GM18505 (cell line): ENCODE measurements around the gene ITGA7.

Source experiments
- ATAC-seq: cut with Tn5 transposase; IDR thresholded peaks from one replicate; pipeline ENCODE4 v1.9.1; 2021; ENCODE audit not compliant: unreplicated experiment
- POLR2A ChIP-seq: IDR thresholded peaks from 4 replicates; pipeline ENCODE4 v1.6.1; 2011; ENCODE audit warnings: borderline replicate concordance; ENCODE audit not compliant: insufficient read depth, insufficient read length; ENCODE audit errors: extremely low read depth

Gene ITGA7, protein sequence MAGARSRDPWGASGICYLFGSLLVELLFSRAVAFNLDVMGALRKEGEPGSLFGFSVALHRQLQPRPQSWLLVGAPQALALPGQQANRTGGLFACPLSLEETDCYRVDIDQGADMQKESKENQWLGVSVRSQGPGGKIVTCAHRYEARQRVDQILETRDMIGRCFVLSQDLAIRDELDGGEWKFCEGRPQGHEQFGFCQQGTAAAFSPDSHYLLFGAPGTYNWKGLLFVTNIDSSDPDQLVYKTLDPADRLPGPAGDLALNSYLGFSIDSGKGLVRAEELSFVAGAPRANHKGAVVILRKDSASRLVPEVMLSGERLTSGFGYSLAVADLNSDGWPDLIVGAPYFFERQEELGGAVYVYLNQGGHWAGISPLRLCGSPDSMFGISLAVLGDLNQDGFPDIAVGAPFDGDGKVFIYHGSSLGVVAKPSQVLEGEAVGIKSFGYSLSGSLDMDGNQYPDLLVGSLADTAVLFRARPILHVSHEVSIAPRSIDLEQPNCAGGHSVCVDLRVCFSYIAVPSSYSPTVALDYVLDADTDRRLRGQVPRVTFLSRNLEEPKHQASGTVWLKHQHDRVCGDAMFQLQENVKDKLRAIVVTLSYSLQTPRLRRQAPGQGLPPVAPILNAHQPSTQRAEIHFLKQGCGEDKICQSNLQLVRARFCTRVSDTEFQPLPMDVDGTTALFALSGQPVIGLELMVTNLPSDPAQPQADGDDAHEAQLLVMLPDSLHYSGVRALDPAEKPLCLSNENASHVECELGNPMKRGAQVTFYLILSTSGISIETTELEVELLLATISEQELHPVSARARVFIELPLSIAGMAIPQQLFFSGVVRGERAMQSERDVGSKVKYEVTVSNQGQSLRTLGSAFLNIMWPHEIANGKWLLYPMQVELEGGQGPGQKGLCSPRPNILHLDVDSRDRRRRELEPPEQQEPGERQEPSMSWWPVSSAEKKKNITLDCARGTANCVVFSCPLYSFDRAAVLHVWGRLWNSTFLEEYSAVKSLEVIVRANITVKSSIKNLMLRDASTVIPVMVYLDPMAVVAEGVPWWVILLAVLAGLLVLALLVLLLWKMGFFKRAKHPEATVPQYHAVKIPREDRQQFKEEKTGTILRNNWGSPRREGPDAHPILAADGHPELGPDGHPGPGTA

DNA sequence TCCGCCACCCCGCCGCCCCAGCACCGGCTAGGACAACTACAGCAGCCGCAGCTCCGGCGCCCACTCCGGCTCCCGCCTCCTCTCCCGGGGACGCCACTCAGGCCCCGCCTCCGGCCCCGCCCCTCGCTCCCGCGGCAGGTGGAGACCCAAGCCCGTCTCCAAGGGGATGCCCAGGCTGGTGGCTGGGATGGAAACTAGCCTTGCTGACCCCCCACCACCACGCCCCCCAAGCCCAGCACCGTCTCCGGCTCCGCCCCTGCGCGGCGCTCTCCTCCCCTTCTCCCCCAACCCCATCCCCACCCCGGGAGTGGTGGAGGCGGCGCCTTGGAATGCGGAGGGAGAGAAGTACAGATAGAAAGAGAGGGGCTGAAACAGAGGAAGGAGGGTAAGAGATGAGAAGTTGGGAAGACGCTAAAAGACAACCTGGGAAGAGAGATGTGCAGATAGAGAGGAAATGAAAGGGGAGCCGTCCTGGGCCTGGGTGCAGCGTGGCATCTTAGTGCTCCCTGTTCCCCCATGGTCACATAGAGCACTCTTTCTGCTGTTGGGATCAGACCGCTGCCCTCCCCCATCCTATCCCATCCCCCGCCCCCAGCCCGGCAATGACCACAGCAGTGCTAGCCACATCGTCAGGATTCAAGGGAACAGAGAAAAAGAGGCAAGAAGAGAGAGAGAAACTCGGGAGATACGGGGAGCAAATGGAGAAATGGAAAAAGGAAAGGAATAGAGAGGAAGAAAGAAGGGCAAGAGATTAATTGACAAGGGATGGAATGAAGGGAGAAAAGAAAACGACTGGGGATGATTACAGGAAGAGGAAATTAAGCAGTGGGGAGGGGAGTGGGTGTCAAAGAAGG is at the start of gene ITGA7:
TSS of gene ITGA7 (minus strand) at position 64 of the 854 bp plus-strand sequence. CDS start 222 bp downstream, outside the sequence.
- TF ChIP-seq POLR2A = no peak
- ATAC-seq = no peak

DNA sequence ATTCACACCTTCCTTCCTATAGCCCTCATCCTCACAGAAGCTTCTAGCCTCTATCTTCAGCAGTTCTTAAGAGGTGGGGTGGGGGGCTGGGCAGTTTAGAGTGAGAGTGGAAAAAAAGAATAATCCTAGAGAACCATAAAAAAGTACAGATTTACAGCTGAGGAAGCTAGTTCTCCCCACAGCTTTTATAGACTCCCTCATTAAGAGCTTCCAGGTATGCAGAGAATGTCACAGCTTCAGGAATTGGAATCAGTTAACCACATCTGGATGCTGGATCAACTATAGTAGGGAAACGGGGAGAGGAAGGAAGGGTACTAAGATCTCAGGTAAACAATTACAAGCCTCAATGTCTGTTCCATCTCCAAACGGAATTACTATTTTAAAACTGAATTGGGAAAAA is 47.5 kb upstream of the ITGA7 start:
- no peak for ATAC-seq
- no peak for TF ChIP-seq POLR2A

DNA sequence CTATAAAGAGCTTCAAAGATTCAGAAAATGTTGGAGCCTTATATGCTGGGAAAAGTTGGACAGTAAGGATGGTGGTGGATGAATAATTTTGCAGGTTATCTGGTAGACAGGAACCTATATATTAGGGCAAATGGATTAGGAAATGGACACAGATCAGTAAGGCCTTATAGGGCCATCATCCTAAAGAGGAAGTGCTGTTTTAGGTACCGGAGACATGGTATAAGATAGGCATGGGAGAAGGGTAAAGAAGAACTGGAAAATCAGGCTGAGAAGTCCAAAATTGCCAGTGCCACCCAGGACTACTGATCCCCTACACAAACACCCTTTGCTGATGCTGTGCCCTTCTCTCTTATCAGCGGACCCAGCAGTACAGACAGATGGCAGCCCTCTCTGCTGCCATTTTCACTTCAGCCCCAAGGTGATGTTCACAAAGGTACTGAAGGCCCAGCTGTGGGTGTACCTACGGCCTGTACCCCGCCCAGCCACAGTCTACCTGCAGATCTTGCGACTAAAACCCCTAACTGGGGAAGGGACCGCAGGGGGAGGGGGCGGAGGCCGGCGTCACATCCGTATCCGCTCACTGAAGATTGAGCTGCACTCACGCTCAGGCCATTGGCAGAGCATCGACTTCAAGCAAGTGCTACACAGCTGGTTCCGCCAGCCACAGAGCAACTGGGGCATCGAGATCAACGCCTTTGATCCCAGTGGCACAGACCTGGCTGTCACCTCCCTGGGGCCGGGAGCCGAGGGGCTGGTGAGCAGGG is 40.7 kb upstream of the ITGA7 start:
- ATAC-seq = no peak
- no peak for TF ChIP-seq POLR2A

DNA sequence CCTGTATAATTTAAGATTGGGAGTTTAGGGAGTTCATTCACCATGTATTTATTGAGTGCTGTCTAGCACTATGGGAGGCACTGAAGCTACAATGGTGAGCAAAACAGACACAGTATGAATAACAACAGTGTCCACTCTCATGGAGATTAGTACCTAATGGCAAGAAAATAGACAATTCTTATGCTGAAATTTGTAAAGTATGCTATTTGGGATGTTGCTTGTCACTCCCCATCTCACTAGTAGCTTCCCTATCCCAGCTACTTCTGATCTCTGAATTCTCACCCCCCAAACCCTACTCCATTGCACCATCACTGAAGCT is 39.2 kb upstream of the ITGA7 start:
- ATAC-seq = no peak
- no peak for TF ChIP-seq POLR2A

DNA sequence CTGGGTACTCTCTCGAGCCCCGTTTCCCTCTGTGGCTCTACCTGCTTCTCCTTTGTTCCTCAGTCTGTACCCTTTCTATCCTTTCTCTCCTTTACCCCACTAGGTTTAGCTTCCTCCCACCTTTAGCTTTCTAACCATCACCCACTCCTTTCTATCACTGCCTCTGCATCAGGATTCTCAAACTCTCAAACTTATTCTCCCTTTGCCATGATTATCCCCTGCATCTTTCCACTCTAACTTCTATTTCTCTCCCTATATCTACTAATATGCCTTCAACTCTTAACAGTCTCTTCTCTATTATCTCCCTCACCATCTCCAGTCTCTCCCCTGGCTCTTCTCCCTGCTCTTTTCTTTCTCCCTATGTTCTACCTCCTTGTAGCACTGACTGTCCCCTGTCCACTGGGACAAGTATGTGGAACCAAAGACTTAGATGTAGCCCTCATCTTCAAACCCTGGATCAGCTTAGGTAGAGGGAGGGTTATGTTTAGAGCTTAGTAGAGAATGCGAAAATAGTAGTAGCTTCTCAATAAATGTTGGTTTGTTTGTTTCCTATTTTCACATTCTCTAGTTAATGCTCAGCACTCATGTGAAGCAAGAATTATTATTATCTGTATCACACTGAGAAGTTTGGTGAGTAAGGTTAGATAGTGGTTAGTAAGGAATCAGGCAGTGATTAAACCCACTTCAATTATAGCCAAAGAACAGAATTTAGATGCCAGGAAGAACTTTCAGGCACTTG is 38.6 kb upstream of the ITGA7 start:
- no peak for ATAC-seq
- TF ChIP-seq POLR2A = no peak

DNA sequence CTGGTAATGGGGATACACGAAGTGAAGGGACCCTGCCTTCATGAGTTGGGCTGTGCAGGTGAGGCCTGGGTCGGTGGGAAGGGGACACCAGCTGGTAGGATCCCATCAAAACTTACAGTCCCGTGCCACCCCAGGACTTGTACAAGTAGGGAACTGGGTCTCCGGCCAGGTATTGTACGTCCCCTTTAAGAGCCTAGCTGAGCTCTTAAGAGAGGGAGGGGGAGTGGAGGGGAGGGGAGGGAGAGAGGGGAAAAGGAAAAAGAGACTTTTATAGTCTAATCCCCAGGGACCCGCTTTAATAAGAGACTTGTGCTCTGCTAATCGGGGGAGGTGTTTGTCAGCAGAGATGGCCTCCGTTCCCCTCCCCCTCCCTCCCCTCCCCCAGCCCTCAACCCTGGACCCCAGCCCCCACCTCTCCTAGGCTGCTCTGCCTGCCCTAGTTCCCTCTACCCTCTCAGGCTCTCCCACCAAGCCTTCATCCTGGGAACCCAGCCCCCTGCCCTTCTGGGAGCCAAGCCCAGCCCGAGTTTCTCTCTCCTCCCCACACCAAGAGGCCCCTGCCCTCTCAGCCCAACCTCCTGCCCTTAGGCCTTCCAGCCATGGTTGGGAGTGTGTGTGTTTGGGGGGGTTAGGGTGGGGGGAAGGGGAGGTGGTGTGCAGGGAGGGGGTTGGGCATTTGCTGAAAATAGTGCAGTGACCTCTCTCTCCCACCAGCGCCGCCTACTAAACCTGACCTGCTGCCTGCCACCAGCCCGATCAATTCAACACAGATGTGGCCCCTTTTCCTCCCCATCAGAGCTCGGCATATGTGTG is 37.9 kb upstream of the ITGA7 start:
- no peak for ATAC-seq
- no peak for TF ChIP-seq POLR2A

DNA sequence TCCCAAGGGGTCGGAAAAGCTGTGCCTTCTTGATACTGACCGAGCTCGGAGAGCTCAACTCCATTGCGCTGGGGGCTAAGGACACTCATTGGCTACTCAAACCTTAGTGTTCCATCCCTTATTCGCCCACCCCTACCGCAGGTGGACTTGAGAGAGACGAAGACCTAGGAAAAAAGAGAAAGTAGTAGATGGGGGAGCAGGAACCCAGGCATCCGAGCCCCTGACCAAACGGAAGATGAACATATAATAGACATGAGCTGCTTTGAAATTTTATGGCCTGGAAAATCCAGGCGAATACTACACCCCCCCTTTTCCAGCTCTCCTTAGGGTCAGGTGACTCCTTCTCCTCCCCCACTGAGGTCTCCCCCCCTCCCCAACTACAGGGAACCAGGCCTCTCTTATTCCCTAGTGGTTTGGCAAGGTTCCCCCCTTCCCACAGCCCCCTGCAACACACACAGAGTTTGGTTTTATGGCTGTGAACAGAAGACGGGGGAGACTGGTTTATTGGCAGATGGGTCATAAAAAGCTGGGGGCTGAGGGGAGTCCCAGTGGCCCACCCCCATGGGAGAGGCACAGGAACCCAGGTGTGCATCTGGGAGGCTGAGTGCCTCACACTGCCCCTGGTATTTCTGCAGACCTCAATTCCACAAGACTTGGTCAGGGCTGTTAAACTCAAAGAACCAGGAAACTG is 36.8 kb upstream of the ITGA7 start:
- no peak for ATAC-seq
- TF ChIP-seq POLR2A = no peak

DNA sequence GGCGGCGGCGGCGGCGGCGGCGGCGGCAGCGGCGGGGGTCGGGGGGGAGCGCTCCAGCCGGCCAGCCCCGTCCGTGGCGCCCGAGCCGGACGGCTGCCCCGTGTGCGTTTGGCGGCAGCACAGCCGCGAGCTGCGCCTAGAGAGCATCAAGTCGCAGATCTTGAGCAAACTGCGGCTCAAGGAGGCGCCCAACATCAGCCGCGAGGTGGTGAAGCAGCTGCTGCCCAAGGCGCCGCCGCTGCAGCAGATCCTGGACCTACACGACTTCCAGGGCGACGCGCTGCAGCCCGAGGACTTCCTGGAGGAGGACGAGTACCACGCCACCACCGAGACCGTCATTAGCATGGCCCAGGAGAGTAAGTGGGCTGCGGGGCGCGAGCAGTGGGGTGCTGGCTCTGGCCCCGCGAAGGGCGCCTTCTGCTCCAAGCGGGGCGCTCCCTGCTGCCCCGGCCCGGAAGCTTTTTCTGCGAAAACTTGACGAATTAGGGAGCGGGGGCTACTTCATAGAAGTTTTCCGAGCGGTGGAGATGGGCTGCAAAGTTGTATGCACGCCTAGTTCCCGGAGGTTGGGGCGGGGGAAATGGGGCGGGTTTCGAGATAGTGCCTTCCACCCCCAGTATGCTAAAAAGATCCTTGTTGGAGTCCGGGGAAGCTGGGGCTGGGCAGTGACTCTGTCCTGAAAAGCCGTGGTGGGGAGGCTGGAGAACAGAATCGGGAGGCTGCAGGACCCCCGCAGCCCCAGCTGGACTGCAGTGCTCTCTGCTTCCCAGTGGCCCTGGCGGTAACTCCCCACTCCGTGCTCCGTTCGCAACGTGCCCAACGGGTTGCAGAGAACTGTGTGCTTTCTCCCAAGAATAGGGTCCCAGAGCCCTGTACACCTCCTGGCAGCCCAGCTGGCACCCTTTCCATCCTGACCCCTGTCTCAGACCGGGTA is 36.0 kb upstream of the ITGA7 start:
- peak; percentile 41 for ATAC-seq
- TF ChIP-seq POLR2A = peak; percentile 25

DNA sequence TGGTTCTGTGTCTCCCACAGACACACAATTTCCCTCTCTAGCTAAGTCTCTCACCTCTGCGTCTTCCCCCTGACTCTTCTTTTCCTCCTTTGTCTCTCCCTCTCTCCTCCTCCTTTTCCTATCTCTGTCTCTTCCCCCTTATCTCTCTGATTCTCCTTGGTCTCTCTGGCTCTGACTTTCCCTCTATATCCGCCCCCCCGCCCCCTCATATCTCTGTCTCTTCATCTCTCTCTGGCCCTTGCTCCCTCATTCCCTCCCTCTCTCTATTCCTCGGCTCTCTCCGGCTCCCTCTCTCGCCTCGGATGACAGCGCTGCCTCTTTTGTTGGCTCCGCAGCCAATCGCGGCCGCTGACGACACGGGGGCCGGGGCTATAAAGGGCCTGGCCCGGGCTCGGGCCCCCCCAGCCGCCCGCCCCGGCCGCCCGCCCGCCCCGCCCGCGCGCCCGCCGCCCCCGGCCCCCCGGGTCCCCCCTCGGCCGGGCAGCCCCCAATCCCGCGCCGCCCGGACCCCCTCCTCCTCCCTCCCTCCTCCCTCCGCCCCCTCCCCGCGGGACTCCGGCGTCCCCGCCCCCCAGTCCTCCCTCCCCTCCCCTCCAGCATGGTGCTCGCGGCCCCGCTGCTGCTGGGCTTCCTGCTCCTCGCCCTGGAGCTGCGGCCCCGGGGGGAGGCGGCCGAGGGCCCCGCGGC is 35.2 kb upstream of the ITGA7 start, which contains the start of gene GDF11:
TSS of gene GDF11 (plus strand) at position 404 of the 687 bp plus-strand sequence. CDS start at position 599, 195 bp downstream.
- no peak for TF ChIP-seq POLR2A
- ATAC-seq = peak; percentile 38
